ENCODE data around the gene DLG2. TPM values are rescaled to one million over a fixed set of nuclear protein-coding genes. Genes with fewer than 3 reads are reported as not detected.
A peak's percentile ranks its signal among the peaks of the same experiment; 100 is the strongest.

The DLG2 gene
- total and polyA plus RNA-seq, 2 of the 8 experiments (the other 6 are each of a cell fraction or from before 2014, with no cell fraction given) = 1.7 to 14.3 TPM

- Histone ChIP-seq H3K27ac (ENCODE audit: low read depth, low read length) (no peak overlapping the region), H2BK5ac (ENCODE audit: low read depth, low read length) (no peak overlapping the region), H4K20me1 (replicated peaks in 1 of 2; ENCODE audit: control insufficient read depth in 1 of 2, insufficient read depth in 2 of 2, low read length in 2 of 2) (no peaks in the 10 kb centered on the region), H3K14ac (ENCODE audit: insufficient read length) (no peak overlapping the region), H4K5ac (ENCODE audit: insufficient read length, low read depth, low read length) (no peak overlapping the region), H3K36me3 (ENCODE audit: control insufficient read depth in 2 of 4, insufficient read depth in 4 of 4, low read length in 3 of 4) (no peaks in the 10 kb centered on the region), H3K9me3 (ENCODE audit: insufficient read depth in 2 of 2, low read depth in 1 of 2, low read length in 1 of 2) (no peaks in the 10 kb centered on the region), H3K56ac (replicated peaks; ENCODE audit: insufficient read length, low read depth, low read length) (peak overlapping the region; percentile 46), H3K4me2 (ENCODE audit: insufficient read depth in 1 of 2, low read depth in 2 of 2, low read length in 2 of 2) (no peak overlapping the region), H3K9ac (replicated peaks in 1 of 4; ENCODE audit: extremely low read depth in 1 of 4, low read depth in 3 of 4, low read length in 3 of 4) (no peak overlapping the region), H3K79me1 (ENCODE audit: low read depth, low read length) (no peaks in the 10 kb centered on the region), H2BK20ac (ENCODE audit: low read length) (no peak overlapping the region), H2BK120ac (replicated peaks; ENCODE audit: low read depth, low read length) (no peak overlapping the region), H3K23me2 (ENCODE audit: low read depth, low read length) (no peaks in the 10 kb centered on the region; the same call in 1 of the 2 replicates), H3K18ac (ENCODE audit: extremely low read depth, low read length) (no peak overlapping the region), H4K91ac (replicated peaks; ENCODE audit: insufficient read length, low read length) (no peak overlapping the region), H3K4me3 (ENCODE audit: extremely low read depth in 1 of 4, insufficient read depth in 2 of 4, low read depth in 3 of 4, low read length in 4 of 4) (no peak overlapping the region), H3K4me1 (replicated peaks in 1 of 4; ENCODE audit: control insufficient read depth in 3 of 4, insufficient read depth in 4 of 4, low read length in 3 of 4) (peaks cover 0 to 4% (median under 1%) of the 10 kb centered on the region in 4 experiments; a peak in 3 of 7 replicates), H2BK15ac (ENCODE audit: low read length) (no peak overlapping the region), H4K8ac (ENCODE audit: extremely low read depth, insufficient read depth, low read length) (no peak overlapping the region), H3K27me3 (replicated peaks in 1 of 4; ENCODE audit: control insufficient read depth in 3 of 4, extremely low read depth in 1 of 4, insufficient read depth in 3 of 4, low read length in 3 of 4) (no peaks in the 10 kb centered on the region), H2BK12ac (ENCODE audit: low read depth, low read length) (no peak overlapping the region), H2AFZ (ENCODE audit: low read length) (no peak overlapping the region), H3K4ac (replicated peaks; ENCODE audit: insufficient read length, low read depth, low read length) (no peak overlapping the region), H2AK5ac (ENCODE audit: low read depth, low read length) (no peak overlapping the region), H3K79me2 (ENCODE audit: control insufficient read depth in 1 of 2, insufficient read depth in 2 of 2, low read length in 2 of 2) (no peaks in the 10 kb centered on the region), H3K23ac (ENCODE audit: insufficient read length) (no peak overlapping the region)
- no peak for TF ChIP-seq E2F6 (IDR thresholded peaks at IDR 0.05)
- TF ChIP-seq CBX5 (IDR thresholded peaks at IDR 0.05; ENCODE audit: low read depth, low read length) = no peak
- no peak for TF ChIP-seq EP300 (IDR thresholded peaks at IDR 0.05; ENCODE audit: borderline replicate concordance in 1 of 2, low read depth in 2 of 2, low read length in 2 of 2)
- no peak for TF ChIP-seq BRCA1 (IDR thresholded peaks at IDR 0.05; ENCODE audit: low read depth, low read length)
- TF ChIP-seq CEBPB (IDR thresholded peaks at IDR 0.05; ENCODE audit: low read depth, low read length) = no peak
- DNase-seq (ENCODE audit: low read depth in 1 of 2, low spot score in 2 of 2) = no peak
- ChIA-PET POLR2A (ENCODE audit: partially characterized antibody) (no interaction called here), CTCF (ENCODE audit: partially characterized antibody) (no interaction called here)
- no peak for FAIRE-seq
- WGBS, 2 experiments (ENCODE audit: extremely low coverage in 1 of 2, insufficient coverage in 1 of 2, insufficient read length in 1 of 2, insufficient replicate concordance in 2 of 2, low coverage in 1 of 2, low lambda C conversion rate in 2 of 2, missing lambda C conversion rate in 1 of 2) = 80% methylated on average over 1 of the region's 1 CpG; no CpG with 5 or more reads in 1 of the 2 experiments
Measured at GRCh38 chr11:85137597-85137996, 489.5 kb downstream of the DLG2 start.
